ENCODE results near the gene PIGBOS1.
A peak's percentile ranks its signal among the peaks of the same experiment; 100 is the strongest.
"Not testable (repeated sequence)": the region's sequence is repeated elsewhere in the genome, so short reads cannot be mapped to it uniquely, and the experiment has no call there.

The PIGBOS1 gene

DNA sequence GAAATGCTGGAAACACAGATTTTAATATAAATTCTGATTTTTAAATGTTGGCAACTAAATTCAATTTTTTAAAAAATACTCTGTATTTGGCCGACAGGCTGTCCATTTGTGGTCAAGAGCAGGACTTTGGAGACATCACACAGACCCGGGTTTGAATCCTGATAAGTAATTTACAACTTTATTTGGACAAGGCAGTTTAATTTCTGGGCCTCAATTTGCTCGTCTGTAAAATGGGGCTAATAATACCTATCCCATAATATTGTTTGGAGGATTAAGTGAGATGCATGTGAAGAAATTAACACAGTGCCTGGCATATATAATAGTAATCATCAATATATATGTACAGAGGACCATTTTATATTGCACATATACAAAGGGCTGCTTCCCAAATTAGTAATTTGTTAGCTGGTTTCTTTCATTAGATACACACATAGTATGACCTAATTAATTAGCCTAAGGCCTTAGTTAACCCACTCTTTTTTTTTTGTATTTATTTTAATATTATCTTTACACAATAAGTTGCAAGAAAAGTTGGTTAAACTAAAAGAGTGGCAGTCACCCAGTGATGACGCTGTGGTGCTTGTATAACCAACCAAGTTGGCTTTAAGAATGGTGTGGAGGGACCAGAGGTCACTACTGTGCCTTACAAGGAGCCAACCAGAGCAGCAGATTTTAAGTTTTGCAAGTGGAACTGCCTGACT lies 764 bp upstream of the PIGBOS1 start:
- in situ Hi-C loops (cut with HindIII; ENCODE audit: low pct_ligation_motif_present, low pct_unique_long_range_greater_than_20kb, low sequenced_read_pairs): no loop called here
- DNase-seq: peak; percentile 6

DNA sequence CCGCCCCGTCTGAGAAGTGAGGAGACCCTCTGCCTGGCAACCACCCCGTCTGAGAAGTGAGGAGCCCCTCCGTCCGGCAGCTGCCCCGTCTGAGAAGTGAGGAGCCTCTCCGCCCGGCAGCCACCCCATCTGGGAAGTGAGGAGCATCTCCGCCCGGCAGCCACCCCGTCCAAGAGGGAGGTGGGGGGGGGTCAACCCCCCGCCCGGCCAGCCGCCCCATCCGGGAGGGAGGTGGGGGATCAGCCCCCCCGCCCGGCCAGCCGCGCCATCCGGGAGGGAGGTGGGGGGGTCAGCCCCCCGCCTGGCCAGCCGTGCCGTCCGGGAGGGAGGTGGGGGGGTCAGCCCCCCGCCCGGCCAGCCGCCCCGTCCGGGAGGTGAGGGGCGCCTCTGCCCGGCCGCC lies 16.1 kb downstream of the PIGBOS1 start:
- in situ Hi-C loops (cut with HindIII; ENCODE audit: low pct_ligation_motif_present, low pct_unique_long_range_greater_than_20kb, low sequenced_read_pairs): not testable (repeated sequence)

DNA sequence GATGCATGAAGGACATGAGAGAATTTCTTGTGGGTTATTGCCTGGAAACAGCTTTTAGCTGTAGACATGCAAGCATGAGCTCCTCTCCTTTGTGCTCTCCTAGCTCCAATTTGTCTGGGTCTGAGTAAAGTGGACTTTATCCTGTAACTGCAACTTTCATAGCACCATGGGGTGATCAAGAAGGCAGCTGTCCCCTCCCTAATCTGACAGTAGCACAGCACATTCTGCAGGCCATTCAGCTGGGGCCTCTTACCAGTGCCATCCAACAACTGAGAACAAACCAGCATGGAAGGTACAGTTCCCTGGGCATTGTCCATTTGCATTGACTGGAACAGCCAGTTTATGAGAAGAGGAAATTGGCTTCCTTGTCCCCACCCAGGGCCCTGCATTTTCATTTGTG lies 21.6 kb downstream of the PIGBOS1 start:
- no peak for DNase-seq
- in situ Hi-C loops (cut with HindIII; ENCODE audit: low pct_ligation_motif_present, low pct_unique_long_range_greater_than_20kb, low sequenced_read_pairs): no loop called here

More for the DNA sequence above, 16.1 kb downstream of the PIGBOS1 start:
- DNase-seq: not testable (repeated sequence)

DNA sequence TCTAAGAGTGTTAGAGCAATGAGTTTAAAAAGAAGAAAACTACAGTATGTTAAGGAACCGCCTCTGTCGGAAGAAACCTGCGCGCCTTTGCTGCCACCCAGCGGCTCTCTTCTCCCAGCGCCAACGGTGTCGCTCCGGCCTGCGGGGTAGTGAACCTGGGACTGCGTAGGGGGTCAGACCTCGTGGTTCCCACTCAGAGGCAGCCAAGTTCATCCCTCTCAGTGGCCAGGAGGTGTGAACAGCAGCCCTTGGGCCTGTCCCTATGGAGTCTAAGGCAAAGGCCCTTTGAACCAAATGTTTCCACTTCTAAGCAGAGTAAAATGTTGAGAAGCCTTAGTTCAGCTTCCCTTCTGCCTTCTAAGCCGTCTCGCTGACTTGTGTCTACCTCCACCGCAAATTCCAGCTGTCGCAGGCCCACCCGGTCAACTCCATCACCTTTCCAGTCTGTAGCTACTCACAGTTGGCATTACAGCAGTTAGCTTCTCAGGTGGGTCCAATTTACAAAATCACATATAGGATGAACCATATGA lies 28.3 kb downstream of the PIGBOS1 start:
- DNase-seq: peak; percentile 78
- in situ Hi-C loops (cut with HindIII; ENCODE audit: low pct_ligation_motif_present, low pct_unique_long_range_greater_than_20kb, low sequenced_read_pairs): no loop called here

DNA sequence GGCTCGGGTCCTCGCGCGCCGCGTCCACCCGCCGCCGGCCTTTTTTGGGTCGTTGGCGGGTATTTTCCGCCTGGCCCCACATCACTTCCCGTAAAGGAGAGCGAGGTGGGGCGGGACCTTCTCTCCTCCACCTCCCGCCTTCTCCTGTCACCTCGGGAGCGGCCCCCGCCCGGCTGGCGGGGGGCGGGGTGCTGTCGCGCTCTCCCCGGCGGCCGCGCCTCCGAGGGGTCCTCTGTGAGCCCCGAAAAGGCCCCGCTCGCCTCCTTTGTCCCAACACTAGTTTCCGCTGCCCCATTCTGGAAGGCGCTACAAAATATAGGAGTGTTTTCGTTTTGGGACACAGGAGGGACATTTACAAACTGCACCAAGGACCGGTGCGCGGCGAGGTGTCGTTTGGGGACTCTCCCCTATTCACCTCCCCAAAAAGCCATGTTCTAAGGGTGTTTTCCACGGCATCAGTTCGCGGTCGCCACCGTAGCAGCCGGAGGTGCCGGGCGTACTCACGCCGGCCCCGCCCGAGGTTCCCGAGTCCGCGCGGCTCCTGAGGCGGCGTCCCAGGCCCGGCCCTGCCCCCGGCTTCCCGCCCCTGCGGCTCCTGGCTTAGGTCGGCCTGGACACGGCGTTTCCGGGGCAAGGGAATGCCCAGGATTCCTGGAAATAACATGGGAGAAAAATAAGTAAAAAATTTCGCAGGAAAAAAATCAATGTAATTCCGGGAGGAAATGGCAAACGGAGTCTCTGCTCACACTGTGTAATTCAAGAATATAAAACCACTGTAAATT lies 29.0 kb downstream of the PIGBOS1 start, which contains the start of gene RAB27A:
RAB27A (minus strand) TSS at position 68 of the 782 bp plus-strand sequence. CDS start 54,879 bp downstream, outside the sequence.
- in situ Hi-C loops (cut with HindIII; ENCODE audit: low pct_ligation_motif_present, low pct_unique_long_range_greater_than_20kb, low sequenced_read_pairs): no loop called here
- peak; percentile 77 for DNase-seq

DNA sequence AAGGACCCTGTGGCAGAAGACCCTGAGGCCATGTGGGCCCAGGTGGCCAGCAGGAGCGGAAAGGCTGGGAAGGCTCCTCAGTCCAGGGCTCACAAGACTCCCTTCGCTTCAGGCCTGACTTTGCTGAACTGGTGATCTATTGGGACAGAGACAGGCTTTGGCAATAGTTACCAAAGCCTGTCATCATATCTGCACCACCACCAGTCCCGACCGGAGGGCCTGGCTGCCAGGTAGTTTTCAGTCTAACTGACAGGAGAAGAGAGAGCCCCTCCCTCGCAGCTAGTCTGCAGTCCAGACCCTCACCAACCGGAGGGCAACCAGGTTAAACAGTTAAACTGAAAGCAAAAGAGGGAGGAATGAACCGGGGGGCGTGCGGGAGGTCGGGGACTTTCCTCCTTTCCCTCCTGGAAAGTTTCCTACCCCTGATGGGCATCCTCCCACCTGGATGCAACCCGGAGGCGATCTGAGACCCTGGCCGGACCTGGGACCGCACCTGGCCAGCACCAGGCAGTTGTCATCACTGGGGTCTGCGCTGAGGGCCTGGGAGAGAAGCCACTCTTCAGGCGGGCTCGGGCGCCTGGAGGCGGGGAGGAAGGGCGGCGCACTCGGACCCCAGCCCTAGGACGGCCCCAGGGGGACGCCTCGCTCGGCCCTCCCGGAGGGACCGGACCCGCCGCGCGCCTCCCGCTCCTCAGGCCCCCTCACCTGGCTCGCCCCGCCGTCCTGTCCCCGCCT lies 29.7 kb downstream of the PIGBOS1 start:
- in situ Hi-C loops (cut with HindIII; ENCODE audit: low pct_ligation_motif_present, low pct_unique_long_range_greater_than_20kb, low sequenced_read_pairs): no loop called here
- DNase-seq: peak; percentile 4

DNA sequence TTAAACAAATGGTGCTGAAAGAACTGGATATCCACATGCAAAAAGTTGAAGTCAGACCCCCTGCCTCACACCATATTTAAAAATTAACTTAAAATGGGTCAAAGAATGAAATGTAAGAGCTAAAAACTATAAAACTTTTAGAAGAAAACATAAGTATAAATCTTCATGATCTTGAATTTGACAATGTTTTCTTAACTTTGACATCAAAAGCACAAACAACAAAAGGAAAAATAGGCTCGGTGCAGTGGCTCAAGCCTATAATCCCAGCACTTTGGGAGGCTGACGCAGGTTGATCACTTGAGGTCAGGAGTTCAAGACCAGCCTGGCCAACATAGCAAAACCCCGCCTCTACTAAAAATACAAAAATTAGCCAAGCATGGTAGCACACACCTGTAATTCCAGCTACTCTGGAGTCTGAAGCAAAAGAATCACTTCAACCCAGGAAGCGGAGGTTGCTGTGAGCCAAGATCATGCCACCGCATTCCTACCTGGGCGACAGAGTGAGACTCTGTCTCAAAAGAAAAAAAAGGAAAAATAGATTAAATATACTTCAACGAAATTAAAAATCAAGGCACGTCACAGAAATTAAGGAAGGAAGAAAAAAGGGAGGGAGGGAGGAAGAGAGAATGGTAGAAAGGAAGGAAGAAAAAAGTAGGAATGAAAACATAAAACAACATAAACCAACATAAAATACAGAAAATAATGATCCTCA lies 30.8 kb downstream of the PIGBOS1 start:
- DNase-seq: no peak
- in situ Hi-C loops (cut with HindIII; ENCODE audit: low pct_ligation_motif_present, low pct_unique_long_range_greater_than_20kb, low sequenced_read_pairs): no loop called here

DNA sequence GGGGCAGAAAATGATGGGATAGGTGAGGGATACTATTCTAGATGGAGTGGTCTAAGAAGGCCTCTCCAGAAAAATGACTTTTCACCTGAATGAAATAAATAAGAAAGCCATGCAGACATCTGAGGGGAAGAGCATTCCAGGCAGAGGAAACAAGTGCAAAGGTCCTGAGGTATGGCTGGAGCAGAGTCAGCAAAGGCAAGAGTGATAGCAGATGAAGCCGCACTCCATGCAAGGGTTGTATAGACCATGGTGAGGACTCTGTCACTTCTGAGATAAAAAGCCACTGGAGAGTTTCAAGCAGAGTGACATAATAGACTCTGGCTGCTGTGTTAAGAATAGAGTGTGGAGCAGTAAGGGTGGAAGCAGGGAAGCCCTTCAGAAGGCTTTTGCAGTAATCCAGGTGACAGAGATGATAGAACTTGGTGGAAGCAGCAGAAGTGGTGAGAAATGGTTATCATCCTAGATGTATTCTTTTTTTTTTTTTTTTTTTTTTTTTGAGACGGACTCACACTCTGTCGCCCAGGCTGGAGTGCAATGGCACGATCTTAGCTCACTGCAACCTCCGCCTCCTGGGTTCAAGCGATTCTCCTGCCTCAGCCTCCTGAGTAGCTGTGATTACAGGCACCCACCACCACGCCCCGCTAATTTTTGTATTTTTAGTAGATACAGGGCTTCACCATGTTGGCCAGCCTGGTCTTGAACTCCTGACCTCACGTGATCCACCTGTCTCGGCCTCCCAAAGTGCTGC lies 32.3 kb downstream of the PIGBOS1 start:
- DNase-seq; in situ Hi-C loops (cut with HindIII; ENCODE audit: low pct_ligation_motif_present, low pct_unique_long_range_greater_than_20kb, low sequenced_read_pairs): not testable (repeated sequence)

DNA sequence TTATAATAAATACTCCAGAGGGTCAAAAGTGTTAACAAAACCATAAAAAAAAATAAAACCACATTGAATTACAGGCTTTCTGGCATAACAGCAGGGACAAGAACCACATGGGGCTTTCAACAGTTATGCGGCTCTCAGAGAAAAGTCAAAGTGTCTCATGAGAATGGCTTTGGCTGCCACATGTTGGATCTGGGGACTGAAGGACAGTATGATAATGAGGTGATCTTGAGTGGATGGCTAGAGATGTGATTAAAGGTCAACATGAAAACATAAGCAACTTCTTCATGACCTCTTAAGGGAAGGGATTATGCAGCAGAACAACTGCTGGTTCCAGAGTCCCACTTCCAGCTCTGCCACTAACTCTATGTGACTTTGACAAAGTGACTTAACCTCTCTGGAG lies 34.5 kb downstream of the PIGBOS1 start:
- in situ Hi-C loops (cut with HindIII; ENCODE audit: low pct_ligation_motif_present, low pct_unique_long_range_greater_than_20kb, low sequenced_read_pairs): no loop called here
- DNase-seq: no peak

DNA sequence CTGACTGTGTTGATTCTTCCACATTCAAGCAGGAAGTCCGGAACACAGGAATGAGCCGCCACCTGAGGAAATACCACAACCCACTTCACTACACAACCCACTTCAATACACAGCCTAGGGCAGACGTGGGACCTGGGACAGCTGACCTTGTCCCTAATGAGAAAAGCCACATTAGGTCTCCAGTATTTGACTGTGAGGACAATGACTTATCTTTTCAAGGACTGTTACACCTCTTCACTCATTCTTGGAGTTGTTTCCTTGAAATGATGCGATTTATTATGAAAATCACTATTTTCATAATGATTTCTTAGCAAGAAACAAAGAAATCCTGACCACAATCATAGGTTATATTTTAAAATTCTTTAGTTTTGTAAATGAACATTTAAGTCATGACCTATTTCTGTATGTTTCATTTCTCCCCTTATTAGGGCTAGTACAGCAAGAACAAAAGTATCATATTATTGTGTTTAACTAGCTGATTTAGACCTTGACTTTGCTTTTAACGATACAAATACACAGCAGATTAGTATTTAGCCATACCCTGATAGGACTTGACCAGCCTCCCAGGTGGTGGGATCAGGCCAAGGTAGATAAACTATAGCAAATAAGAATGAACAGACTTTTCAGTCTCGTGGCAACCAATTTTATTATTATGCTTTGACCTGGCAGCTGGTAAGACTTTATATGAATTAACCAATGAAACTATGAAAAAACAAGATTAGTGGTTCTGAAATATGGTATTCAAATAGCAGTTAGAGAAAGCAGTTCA lies 35.4 kb downstream of the PIGBOS1 start:
- in situ Hi-C loops (cut with HindIII; ENCODE audit: low pct_ligation_motif_present, low pct_unique_long_range_greater_than_20kb, low sequenced_read_pairs): no loop called here
- no peak for DNase-seq

DNA sequence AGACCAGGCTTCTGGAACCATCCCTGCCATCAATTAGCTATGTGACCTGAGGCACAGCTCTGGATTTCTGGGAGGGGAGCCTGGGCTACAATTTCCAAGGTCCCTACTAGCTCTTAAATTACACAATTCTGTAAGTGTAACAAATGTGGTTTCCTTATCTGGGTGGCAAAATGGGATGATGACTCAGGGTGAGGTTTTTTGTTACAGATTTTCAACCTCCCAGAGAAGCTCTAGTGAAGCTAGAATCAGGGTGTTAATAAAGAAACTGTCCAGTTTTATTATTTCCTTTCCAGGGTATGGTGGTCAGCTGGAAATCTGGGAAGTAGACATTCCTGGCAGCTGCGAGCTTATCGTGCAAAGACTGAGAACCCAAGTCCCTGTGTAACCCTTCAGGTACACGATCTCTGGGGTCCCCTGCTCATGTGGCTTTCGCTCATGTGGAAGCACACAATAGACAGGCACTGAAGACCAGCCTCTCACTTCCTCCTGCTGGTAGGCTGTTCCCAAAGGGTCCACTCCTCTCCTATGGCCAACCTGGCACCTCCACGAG lies 36.6 kb downstream of the PIGBOS1 start:
- in situ Hi-C loops (cut with HindIII; ENCODE audit: low pct_ligation_motif_present, low pct_unique_long_range_greater_than_20kb, low sequenced_read_pairs): no loop called here
- DNase-seq: peak; percentile 53

DNA sequence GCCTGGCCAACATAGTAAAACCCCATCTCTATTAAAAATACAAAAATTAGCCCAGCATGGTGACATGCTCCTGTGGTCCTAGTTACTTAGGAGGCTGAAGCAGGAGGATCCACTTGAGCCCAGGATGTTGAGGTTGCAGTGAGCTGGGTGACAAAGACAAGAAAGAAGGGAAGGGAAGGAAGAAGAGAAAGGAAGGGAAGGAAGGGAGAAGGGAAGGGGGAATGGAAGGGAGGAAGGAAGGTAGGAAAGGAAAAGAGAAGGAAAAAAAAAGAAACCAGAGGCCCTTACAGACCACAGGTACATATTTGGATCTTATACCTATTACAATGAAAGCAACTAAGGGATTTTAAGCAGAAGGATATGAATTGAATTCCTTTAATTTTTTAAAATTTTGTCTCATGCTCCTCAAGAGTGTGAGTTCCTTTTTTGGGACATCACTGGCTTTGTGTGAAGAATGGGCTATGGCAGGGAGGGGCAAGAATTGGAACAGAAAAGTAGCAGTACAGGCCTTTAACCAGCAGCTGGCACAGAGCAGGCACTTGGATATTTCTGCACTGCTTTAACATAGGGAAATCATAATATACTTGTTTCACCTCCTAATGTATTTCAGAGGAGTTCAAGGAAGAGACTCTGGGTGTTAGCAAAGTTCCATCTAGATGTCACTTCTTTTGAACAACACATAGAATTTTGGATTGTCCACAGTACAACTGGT lies 37.2 kb downstream of the PIGBOS1 start:
- in situ Hi-C loops (cut with HindIII; ENCODE audit: low pct_ligation_motif_present, low pct_unique_long_range_greater_than_20kb, low sequenced_read_pairs): no loop called here
- DNase-seq: no peak

DNA sequence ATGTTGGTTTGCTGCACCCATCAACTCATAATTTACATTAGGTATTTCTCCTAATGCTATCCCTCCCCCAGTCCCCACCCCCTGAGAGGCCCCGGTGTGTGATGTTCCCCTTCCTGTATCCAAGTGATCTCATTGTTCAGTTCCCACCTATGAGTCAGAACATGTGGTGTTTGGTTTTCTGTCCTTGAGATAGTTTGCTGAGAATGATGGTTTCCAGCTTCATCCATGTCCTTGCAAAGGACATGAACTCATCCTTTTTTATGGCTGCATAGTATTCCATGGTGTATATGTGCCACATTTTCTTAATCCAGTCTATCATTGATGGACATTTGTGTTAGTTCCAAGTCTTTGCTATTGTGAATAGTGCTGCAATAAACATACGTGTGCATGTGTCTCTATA lies 38.3 kb downstream of the PIGBOS1 start:
- DNase-seq; in situ Hi-C loops (cut with HindIII; ENCODE audit: low pct_ligation_motif_present, low pct_unique_long_range_greater_than_20kb, low sequenced_read_pairs): not testable (repeated sequence)

DNA sequence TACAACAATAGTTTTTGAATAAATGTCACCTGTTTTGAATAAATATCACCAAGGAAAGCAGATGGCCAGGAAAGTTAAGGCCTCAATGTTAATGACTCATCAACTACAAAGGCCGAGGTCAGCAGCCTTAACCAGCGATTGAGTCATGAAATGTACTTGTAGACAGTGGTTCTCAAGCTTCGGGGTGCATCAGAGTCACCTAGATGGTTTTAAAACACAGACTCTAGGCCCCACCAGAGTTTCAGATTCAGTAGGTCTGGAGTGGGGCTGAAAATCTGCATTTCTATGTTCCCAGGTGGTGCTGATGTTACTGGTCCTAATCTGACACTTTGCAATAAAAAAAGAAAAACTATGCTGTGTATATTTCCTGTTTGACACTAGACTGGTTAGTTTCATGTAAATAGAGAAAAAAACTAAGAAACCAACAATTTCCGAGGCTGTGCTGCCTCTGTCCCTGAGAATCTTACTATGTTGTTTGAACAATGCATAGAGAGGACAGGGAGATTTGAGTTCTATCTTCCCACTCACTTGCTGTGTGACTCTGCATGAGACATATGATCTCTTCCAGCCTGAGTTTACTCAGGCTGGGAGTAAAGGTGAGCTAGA lies 39.1 kb downstream of the PIGBOS1 start:
- in situ Hi-C loops (cut with HindIII; ENCODE audit: low pct_ligation_motif_present, low pct_unique_long_range_greater_than_20kb, low sequenced_read_pairs): no loop called here
- DNase-seq: peak; percentile 80

DNA sequence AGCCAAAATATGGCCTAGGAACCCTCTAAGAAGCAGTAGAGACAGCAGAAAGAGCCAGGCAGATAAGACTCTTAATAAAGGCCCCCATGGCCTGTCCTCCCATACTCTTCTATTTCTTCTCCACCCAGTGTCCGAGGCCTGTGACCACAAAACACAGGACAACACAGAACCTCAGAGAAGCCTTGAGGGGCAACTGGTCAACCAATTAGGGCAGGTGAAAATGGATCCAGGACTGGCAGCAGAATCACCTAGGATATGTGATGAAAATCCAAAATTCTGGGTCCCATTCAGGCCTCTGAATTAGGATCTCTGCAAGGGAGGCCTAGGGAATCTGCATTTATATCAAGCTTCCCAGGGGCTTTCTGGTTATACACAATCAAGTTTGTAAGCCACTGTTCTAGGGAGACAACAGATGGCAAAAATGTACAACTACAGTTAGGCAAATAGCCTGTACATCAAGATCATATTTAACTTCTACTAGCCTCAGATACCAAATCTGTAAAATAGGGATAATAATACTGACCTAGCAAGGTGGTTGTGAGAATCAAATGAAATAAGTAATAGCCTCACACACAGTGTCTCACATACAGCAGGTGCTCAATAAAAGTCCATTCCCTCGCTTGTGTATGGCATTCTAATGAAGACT lies 39.7 kb downstream of the PIGBOS1 start:
- no peak for DNase-seq
- in situ Hi-C loops (cut with HindIII; ENCODE audit: low pct_ligation_motif_present, low pct_unique_long_range_greater_than_20kb, low sequenced_read_pairs): no loop called here
